ENCODE results near the gene MTMR2. TPM values are rescaled to one million over a fixed set of nuclear protein-coding genes. Genes with fewer than 3 reads are reported as not detected.
A peak's percentile ranks its signal among the peaks of the same experiment; 100 is the strongest.

MTMR2 gene
- total and polyA plus RNA-seq, 10 of the 15 experiments (the other 5 are each of a cell fraction or from before 2014, with no cell fraction given): 7.6 to 46.6 (median 22.5) TPM

- TF ChIP-seq CHD1 (IDR thresholded peaks at IDR 0.05; ENCODE audit: low read depth, low read length) (no peak), TCF7 (IDR thresholded peaks at IDR 0.05; ENCODE audit: borderline replicate concordance) (peak; percentile 84), NFYA (IDR thresholded peaks at IDR 0.05; ENCODE audit: borderline replicate concordance, low read depth, low read length) (no peak), TBL1XR1 (IDR thresholded peaks at IDR 0.05; ENCODE audit: low read depth, low read length) (peak; percentile 83), HDGF (IDR thresholded peaks at IDR 0.05) (peak; percentile 86; the same call in 1 of the 2 replicates), MEF2B (IDR thresholded peaks at IDR 0.05; ENCODE audit: partially characterized antibody, poor library complexity, severe bottlenecking) (peak; percentile 63), RBBP5 (conservative IDR thresholded peaks at IDR 0.05) (no peak), ZNF274 (IDR thresholded peaks at IDR 0.05; ENCODE audit: insufficient read depth, insufficient read length) (no peak), ZNF384 (IDR thresholded peaks at IDR 0.05; ENCODE audit: borderline replicate concordance, low read depth, low read length) (peak; percentile 53; the same call in 1 of the 2 replicates), CBFB (IDR thresholded peaks at IDR 0.05; ENCODE audit: low read depth) (peak; percentile 74), ZNF217 (IDR thresholded peaks at IDR 0.05) (0 out of 2 replicates have a peak, but pooled peaks have one; percentile 32), USF2 (IDR thresholded peaks at IDR 0.05; ENCODE audit: borderline replicate concordance, low read depth, low read length) (no peak), LARP7 (IDR thresholded peaks at IDR 0.05) (peak; percentile 90), SUZ12 (IDR thresholded peaks at IDR 0.05; ENCODE audit: unreplicated experiment) (no peak), NFYB (IDR thresholded peaks at IDR 0.05; ENCODE audit: insufficient read depth, low read depth, low read length) (peak; percentile 89), RFX5 (IDR thresholded peaks at IDR 0.05; ENCODE audit: low read depth, low read length) (peak; percentile 55), ZNF687 (IDR thresholded peaks at IDR 0.05) (peak; percentile 66)
- TF ChIP-seq, protein P1, sequence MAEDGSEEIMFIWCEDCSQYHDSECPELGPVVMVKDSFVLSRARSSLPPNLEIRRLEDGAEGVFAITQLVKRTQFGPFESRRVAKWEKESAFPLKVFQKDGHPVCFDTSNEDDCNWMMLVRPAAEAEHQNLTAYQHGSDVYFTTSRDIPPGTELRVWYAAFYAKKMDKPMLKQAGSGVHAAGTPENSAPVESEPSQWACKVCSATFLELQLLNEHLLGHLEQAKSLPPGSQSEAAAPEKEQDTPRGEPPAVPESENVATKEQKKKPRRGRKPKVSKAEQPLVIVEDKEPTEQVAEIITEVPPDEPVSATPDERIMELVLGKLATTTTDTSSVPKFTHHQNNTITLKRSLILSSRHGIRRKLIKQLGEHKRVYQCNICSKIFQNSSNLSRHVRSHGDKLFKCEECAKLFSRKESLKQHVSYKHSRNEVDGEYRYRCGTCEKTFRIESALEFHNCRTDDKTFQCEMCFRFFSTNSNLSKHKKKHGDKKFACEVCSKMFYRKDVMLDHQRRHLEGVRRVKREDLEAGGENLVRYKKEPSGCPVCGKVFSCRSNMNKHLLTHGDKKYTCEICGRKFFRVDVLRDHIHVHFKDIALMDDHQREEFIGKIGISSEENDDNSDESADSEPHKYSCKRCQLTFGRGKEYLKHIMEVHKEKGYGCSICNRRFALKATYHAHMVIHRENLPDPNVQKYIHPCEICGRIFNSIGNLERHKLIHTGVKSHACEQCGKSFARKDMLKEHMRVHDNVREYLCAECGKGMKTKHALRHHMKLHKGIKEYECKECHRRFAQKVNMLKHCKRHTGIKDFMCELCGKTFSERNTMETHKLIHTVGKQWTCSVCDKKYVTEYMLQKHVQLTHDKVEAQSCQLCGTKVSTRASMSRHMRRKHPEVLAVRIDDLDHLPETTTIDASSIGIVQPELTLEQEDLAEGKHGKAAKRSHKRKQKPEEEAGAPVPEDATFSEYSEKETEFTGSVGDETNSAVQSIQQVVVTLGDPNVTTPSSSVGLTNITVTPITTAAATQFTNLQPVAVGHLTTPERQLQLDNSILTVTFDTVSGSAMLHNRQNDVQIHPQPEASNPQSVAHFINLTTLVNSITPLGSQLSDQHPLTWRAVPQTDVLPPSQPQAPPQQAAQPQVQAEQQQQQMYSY (CRISPR knock-in tag; IDR thresholded peaks at IDR 0.05): no peak
- TF ChIP-seq, protein P2, sequence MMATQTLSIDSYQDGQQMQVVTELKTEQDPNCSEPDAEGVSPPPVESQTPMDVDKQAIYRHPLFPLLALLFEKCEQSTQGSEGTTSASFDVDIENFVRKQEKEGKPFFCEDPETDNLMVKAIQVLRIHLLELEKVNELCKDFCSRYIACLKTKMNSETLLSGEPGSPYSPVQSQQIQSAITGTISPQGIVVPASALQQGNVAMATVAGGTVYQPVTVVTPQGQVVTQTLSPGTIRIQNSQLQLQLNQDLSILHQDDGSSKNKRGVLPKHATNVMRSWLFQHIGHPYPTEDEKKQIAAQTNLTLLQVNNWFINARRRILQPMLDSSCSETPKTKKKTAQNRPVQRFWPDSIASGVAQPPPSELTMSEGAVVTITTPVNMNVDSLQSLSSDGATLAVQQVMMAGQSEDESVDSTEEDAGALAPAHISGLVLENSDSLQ (IDR thresholded peaks at IDR 0.05): no peak
- TF ChIP-seq, protein P3, sequence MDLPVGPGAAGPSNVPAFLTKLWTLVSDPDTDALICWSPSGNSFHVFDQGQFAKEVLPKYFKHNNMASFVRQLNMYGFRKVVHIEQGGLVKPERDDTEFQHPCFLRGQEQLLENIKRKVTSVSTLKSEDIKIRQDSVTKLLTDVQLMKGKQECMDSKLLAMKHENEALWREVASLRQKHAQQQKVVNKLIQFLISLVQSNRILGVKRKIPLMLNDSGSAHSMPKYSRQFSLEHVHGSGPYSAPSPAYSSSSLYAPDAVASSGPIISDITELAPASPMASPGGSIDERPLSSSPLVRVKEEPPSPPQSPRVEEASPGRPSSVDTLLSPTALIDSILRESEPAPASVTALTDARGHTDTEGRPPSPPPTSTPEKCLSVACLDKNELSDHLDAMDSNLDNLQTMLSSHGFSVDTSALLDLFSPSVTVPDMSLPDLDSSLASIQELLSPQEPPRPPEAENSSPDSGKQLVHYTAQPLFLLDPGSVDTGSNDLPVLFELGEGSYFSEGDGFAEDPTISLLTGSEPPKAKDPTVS (IDR thresholded peaks at IDR 0.05; ENCODE audit: low read depth, low read length): no peak
Observed at GRCh38 chr11:95789506-95790122, 134.3 kb downstream of the MTMR2 start, which contains the start of gene FAM76B (continued).
